PC-9 (cell line): ENCODE measurements around the gene IFNA5. TPM values are rescaled to one million over a fixed set of nuclear protein-coding genes. Genes with fewer than 3 reads are reported as not detected.
A peak's percentile ranks its signal among the peaks of the same experiment; 100 is the strongest.

Experiments
- BruUV-seq: library from RNA; stranded (reverse); fragments of 400-500 nt; replicated peaks from 2 replicates; lab custom pipeline; 2021; lab: Mats Ljungman, UMichigan
- CTCF ChIA-PET: fragments of 300-600 bp; sonication (Branson Sonifier 250); formaldehyde crosslinking; loops from one replicate; lab custom pipeline; 2022; ENCODE audit warnings: antibody characterized with exemption; lab: Charles Lee
- POLR2A ChIA-PET: fragments of 300-600 bp; sonication (Branson Sonifier 250); formaldehyde crosslinking; loops from one replicate; lab custom pipeline; 2022; ENCODE audit warnings: antibody characterized with exemption; ENCODE audit not compliant: unreplicated experiment; lab: Charles Lee
- DNase-seq, 2 experiments: peaks; one replicate each; pipeline versions ENCODE4 v3.0.0 to v3.0.0-alpha.2; 2015 to 2022; ENCODE audit warnings: mixed read lengths in 1 of 2
- H2AFZ ChIP-seq: fragments of 200-600 bp; sonication (generic); 2 replicates; pipeline ENCODE4 v1.8.1; 2017; ENCODE audit warnings: antibody characterized with exemption
- H3F3A ChIP-seq: fragments of 200-600 bp; sonication (generic); 2 replicates; pipeline ENCODE4 v1.8.1; 2017; ENCODE audit warnings: antibody characterized with exemption, mild to moderate bottlenecking, low read depth; ENCODE audit not compliant: insufficient read depth
- H3K27ac ChIP-seq: fragments of 200-600 bp; sonication (generic); 2 replicates; pipeline ENCODE4 v1.6.1; 2016; ENCODE audit warnings: mixed run types
- H3K27me3 ChIP-seq: fragments of 200-600 bp; sonication (generic); 2 replicates; pipeline ENCODE4 v1.6.1; 2016; ENCODE audit warnings: low read depth, mixed run types; ENCODE audit not compliant: insufficient read depth
- H3K36me3 ChIP-seq: fragments of 200-600 bp; sonication (generic); 2 replicates; pipeline ENCODE4 v1.6.1; 2016; ENCODE audit warnings: low read depth, mixed run types
- H3K4me1 ChIP-seq: fragments of 200-600 bp; sonication (generic); replicated peaks from 2 replicates; pipeline ENCODE4 v1.6.1; 2016; ENCODE audit warnings: mixed run types; ENCODE audit not compliant: insufficient read depth
- H3K4me2 ChIP-seq: fragments of 200-600 bp; sonication (generic); 2 replicates; pipeline ENCODE4 v1.6.1; 2017; ENCODE audit warnings: mixed run types
- H3K4me3 ChIP-seq: fragments of 200-600 bp; sonication (generic); 2 replicates; pipeline ENCODE4 v1.6.1; 2016; ENCODE audit warnings: mixed run types
- H3K79me2 ChIP-seq: fragments of 200-600 bp; sonication (generic); 2 replicates; pipeline ENCODE4 v1.6.1; 2017; ENCODE audit warnings: low read depth, mixed run types
- H3K9me2 ChIP-seq: fragments of 200-600 bp; sonication (generic); 2 replicates; pipeline ENCODE4 v1.8.1; 2017; ENCODE audit warnings: mild to moderate bottlenecking; ENCODE audit not compliant: insufficient read depth
- H3K9me3 ChIP-seq: fragments of 200-600 bp; sonication (generic); 2 replicates; pipeline ENCODE4 v1.8.1; 2016; ENCODE audit warnings: low read depth; ENCODE audit not compliant: insufficient read depth
- H4K20me1 ChIP-seq: fragments of 200-600 bp; sonication (generic); 2 replicates; pipeline ENCODE4 v1.8.1; 2017; ENCODE audit not compliant: insufficient read depth
- CTCF ChIP-seq: fragments of 200-600 bp; sonication (generic); conservative IDR thresholded peaks from 2 replicates; pipeline ENCODE4 v1.6.1; 2017; ENCODE audit warnings: mixed run types, antibody characterized with exemption, mild to moderate bottlenecking, moderate library complexity
- EZH2 ChIP-seq: fragments of 200-600 bp; sonication (generic); IDR thresholded peaks from 2 replicates; pipeline ENCODE4 v1.8.0; 2017; ENCODE audit warnings: antibody characterized with exemption, low read depth
- intact Hi-C: fragments of 100-400 bp; cut with micrococcal nuclease; formaldehyde crosslinking; loops from one replicate; pipeline ENCODE4 v1.10.0; 2022; ENCODE audit not compliant: unreplicated experiment
- total RNA-seq: library from RNA; stranded (reverse); gene quantifications from 2 replicates; pipeline ENCODE4 v1.2.3, GENCODE V29; 2021

The IFNA5 gene
- total RNA-seq, 1 experiment from 2014 or later: not detected

- POLR2A ChIA-PET: interaction anchor here (0.6 kb wide), 1 partner anchor 139 kb away, joined by 6 read pairs; no protein-coding TSS in a partner anchor
- Histone ChIP-seq H3F3A (no peaks in the 10 kb centered on the region), H3K79me2 (no peaks in the 10 kb centered on the region), H3K9me2 (no peaks in the 10 kb centered on the region), H3K4me2 (no peak overlapping the region), H3K4me3 (no peak overlapping the region), H2AFZ (no peak overlapping the region), H3K4me1 (no peaks in the 10 kb centered on the region), H3K36me3 (no peaks in the 10 kb centered on the region), H3K27ac (no peak overlapping the region), H3K9me3 (no peaks in the 10 kb centered on the region), H3K27me3 (no peaks in the 10 kb centered on the region), H4K20me1 (no peaks in the 10 kb centered on the region)
- TF ChIP-seq EZH2 (no peak), CTCF (no peak)
- DNase-seq: no peak
- BruUV-seq: no TSS peak
- CTCF ChIA-PET: no interaction called here
- intact Hi-C loops: no loop called here
Measured at GRCh38 chr9:21294904-21295538, 10.1 kb downstream of the IFNA5 start.

- no peak overlapping the region for H2AFZ ChIP-seq
- DNase-seq: peak; percentile 51 to 74
- H3K27ac ChIP-seq: peak overlapping the region; percentile 31; the same call in 1 of the 2 replicates
- H3K4me2 ChIP-seq: no peak overlapping the region
- ChIA-PET POLR2A (interaction anchor here (0.6 kb wide), 1 partner anchor 140 kb away, joined by 6 read pairs; no protein-coding TSS in a partner anchor), CTCF (no interaction called here)
- intact Hi-C loops: no loop called here
- TF ChIP-seq CTCF (no peak), EZH2 (no peak)
- no TSS peak for BruUV-seq
- no peaks in the 10 kb centered on the region for H4K20me1 ChIP-seq
- no peaks in the 10 kb centered on the region for H3K79me2 ChIP-seq
- no peaks in the 10 kb centered on the region for H3K27me3 ChIP-seq
- no peaks in the 10 kb centered on the region for H3K9me3 ChIP-seq
- no peaks in the 10 kb centered on the region for H3K9me2 ChIP-seq
- H3K36me3 ChIP-seq: no peaks in the 10 kb centered on the region
- no peaks in the 10 kb centered on the region for H3K4me1 ChIP-seq
- no peak overlapping the region for H3K4me3 ChIP-seq
- no peaks in the 10 kb centered on the region for H3F3A ChIP-seq
Measured at GRCh38 chr9:21294364-21294774, 10.7 kb downstream of the IFNA5 start.

GRCh38 chr9:21289848-21290247, 15.3 kb downstream of the IFNA5 start:
- H3K27me3 ChIP-seq: no peaks in the 10 kb centered on the region
- no peak overlapping the region for H3K4me3 ChIP-seq
- no peaks in the 10 kb centered on the region for H3K9me2 ChIP-seq
- POLR2A ChIA-PET: no interaction called here
- CTCF ChIA-PET: interaction anchor here (0.6 kb wide), 1 partner anchor 106 kb away, joined by 5 read pairs; no protein-coding TSS in a partner anchor
- H3F3A ChIP-seq: no peaks in the 10 kb centered on the region
- no peaks in the 10 kb centered on the region for H3K36me3 ChIP-seq
- H4K20me1 ChIP-seq: no peaks in the 10 kb centered on the region
- H2AFZ ChIP-seq: no peak overlapping the region
- H3K4me1 ChIP-seq: no peaks in the 10 kb centered on the region
- no peak overlapping the region for H3K4me2 ChIP-seq
- intact Hi-C loops: no loop called here
- H3K9me3 ChIP-seq: no peaks in the 10 kb centered on the region
- no peak for DNase-seq
- H3K79me2 ChIP-seq: no peaks in the 10 kb centered on the region
- no peak for TF ChIP-seq CTCF
- no peak for TF ChIP-seq EZH2
- no peak overlapping the region for H3K27ac ChIP-seq
- BruUV-seq: no TSS peak
